Thymus (tissue), 11 donors: ENCODE measurements around the gene SLX4IP. TPM values are rescaled to one million over a fixed set of nuclear protein-coding genes. Genes with fewer than 3 reads are reported as not detected.

ENCODE experiments used
- DNase-seq, 9 donors: peaks; one replicate each; pipeline ENCODE4 v3.0.0-alpha.2; 2013; ENCODE audit warnings: low spot score in 9 of 9, low read depth in 6 of 9, missing footprints in 1 of 9
- H3K27ac ChIP-seq, 2 donors: one replicate each; pipeline ENCODE4 v1.5.1; 2013; ENCODE audit warnings: control low read depth in 1 of 2, low read depth in 1 of 2, low read length in 1 of 2, mild to moderate bottlenecking in 1 of 2, moderate library complexity in 1 of 2
- H3K27me3 ChIP-seq, 2 donors: one replicate each; pipeline ENCODE4 v1.5.1; 2013; ENCODE audit warnings: low read length in 1 of 2; ENCODE audit not compliant: control insufficient read depth in 2 of 2, insufficient read depth in 1 of 2
- H3K36me3 ChIP-seq, 2 donors: one replicate each; pipeline ENCODE4 v1.5.1; 2013; ENCODE audit warnings: low read length in 1 of 2, mild to moderate bottlenecking in 1 of 2, moderate library complexity in 1 of 2; ENCODE audit not compliant: control insufficient read depth in 2 of 2, insufficient read depth in 2 of 2
- H3K4me1 ChIP-seq, 2 donors: one replicate each; pipeline ENCODE4 v1.5.1; 2013; ENCODE audit warnings: low read length in 2 of 2; ENCODE audit not compliant: control insufficient read depth in 2 of 2, insufficient read depth in 2 of 2
- H3K4me3 ChIP-seq, 2 donors: one replicate each; pipeline ENCODE4 v1.5.1; 2013; ENCODE audit warnings: low read length in 2 of 2, control low read depth in 1 of 2, mild to moderate bottlenecking in 1 of 2
- H3K9me3 ChIP-seq, 2 donors: one replicate each; pipeline ENCODE4 v1.5.1; 2013; ENCODE audit warnings: low read length in 1 of 2, mild to moderate bottlenecking in 1 of 2; ENCODE audit not compliant: control insufficient read depth in 2 of 2, insufficient read depth in 1 of 2
- WGBS: extraction: QIAGEN DNeasy Blood & Tissue Kit; methylation state at CpG from one replicate; pipeline ENCODE4 v1.1.7; 2013; 5-methylcytosine and 5-hydroxymethylcytosine counted together
- polyA plus RNA-seq: library from polyadenylated mRNA; stranded (reverse); fragments of 200-250 nt; gene quantifications from one replicate; pipeline ENCODE4 v1.2.3, GENCODE V29; 2013
- total RNA-seq: library from RNA; stranded (reverse); fragments of 120-200 nt; gene quantifications from one replicate; pipeline ENCODE4 v1.2.4, GENCODE V29; 2013
- donor health status: healthy.

Gene SLX4IP
- total and polyA plus RNA-seq, 2 donors, result 5.1 to 7.4 TPM

GRCh38 chr20:10492065-10492464 is 57.0 kb downstream of the SLX4IP start:
- H3K9me3 ChIP-seq, result no peaks in the 10 kb centered on the region
- H3K4me1 ChIP-seq, result peaks cover 0 to 6% of the 10 kb centered on the region in 2 donors
- no peaks in the 10 kb centered on the region for H3K36me3 ChIP-seq
- H3K4me3 ChIP-seq, result no peak overlapping the region
- no peak overlapping the region for H3K27ac ChIP-seq
- 97% methylated on average over 2 of the region's 2 CpGs for WGBS
- no peak for DNase-seq
- no peaks in the 10 kb centered on the region for H3K27me3 ChIP-seq

DNA sequence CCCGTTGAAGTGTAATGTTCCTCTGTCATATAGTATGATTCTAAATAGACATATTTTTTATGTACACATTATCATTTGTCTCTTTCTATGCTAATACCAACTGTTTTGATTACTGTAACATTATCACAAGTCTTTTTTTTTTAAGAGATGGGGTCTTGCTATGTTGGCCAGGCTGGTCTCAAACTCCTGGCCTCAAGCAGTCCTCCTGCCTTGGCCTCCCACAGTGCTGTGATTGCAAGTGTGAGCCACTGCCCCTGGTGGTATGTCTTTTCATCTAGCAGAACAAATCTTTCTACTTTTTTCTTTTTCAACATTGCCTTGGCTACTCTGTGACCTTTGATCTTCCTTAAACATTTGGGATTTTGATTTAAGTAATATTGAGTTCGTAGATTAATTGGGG is 57.7 kb downstream of the SLX4IP start:
- Histone ChIP-seq H3K4me3 (no peak overlapping the region), H3K36me3 (no peaks in the 10 kb centered on the region), H3K27me3 (no peaks in the 10 kb centered on the region), H3K4me1 (peaks cover 0 to 6% of the 10 kb centered on the region in 2 donors), H3K9me3 (no peaks in the 10 kb centered on the region), H3K27ac (no peak overlapping the region)
- WGBS, result 98% methylated on average over 2 of the region's 2 CpGs
- DNase-seq, result no peak

DNA sequence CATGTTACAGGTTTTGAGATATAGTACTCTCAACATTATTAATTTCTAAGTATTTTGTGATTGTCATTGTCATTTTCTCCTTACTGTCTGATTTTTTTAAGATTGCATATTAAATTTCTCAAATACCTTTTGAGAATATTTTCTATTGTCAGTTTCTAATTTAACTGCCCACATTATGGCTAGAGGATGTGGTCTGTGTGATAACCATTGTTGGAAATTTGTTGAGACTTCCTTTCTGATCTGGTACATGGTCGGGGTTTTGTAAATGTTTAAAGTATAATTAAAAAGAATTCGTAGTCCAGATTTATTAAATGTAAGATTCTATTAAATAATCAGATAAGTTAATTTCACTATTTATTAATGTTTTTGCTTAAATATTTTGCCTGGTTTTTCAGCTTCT is 60.1 kb downstream of the SLX4IP start:
- Histone ChIP-seq H3K36me3 (no peaks in the 10 kb centered on the region), H3K4me1 (peaks cover 0 to 6% of the 10 kb centered on the region in 2 donors), H3K9me3 (no peaks in the 10 kb centered on the region), H3K27me3 (no peaks in the 10 kb centered on the region), H3K4me3 (no peak overlapping the region), H3K27ac (no peak overlapping the region)
- 25% methylated on average over 2 of the region's 2 CpGs for WGBS
- no peak for DNase-seq

- Histone ChIP-seq H3K27ac (no peak overlapping the region), H3K4me3 (no peak overlapping the region), H3K27me3 (no peaks in the 10 kb centered on the region), H3K36me3 (no peaks in the 10 kb centered on the region), H3K9me3 (no peaks in the 10 kb centered on the region), H3K4me1 (peaks cover 0 to 5% of the 10 kb centered on the region in 2 donors)
- no peak for DNase-seq
- 99% methylated on average over 2 of the region's 2 CpGs for WGBS
Measured at GRCh38 chr20:10496465-10496864, 61.4 kb downstream of the SLX4IP start.

- Histone ChIP-seq H3K9me3 (no peaks in the 10 kb centered on the region), H3K27ac (no peak overlapping the region), H3K27me3 (no peaks in the 10 kb centered on the region), H3K4me3 (no peak overlapping the region), H3K36me3 (no peaks in the 10 kb centered on the region), H3K4me1 (peaks cover 3 to 12% of the 10 kb centered on the region in 2 donors)
- DNase-seq, result no peak
- WGBS, result 95% methylated on average over 2 of the region's 2 CpGs
Measured at GRCh38 chr20:10497283-10497682, 62.2 kb downstream of the SLX4IP start.

GRCh38 chr20:10497791-10498190 is 62.7 kb downstream of the SLX4IP start:
- H3K27me3 ChIP-seq, result no peaks in the 10 kb centered on the region
- no peaks in the 10 kb centered on the region for H3K9me3 ChIP-seq
- H3K4me3 ChIP-seq, result no peak overlapping the region
- H3K36me3 ChIP-seq, result no peaks in the 10 kb centered on the region
- no peak for DNase-seq
- H3K27ac ChIP-seq, result no peak overlapping the region
- H3K4me1 ChIP-seq, result peaks cover 5 to 14% of the 10 kb centered on the region in 2 donors

- WGBS, result 94% methylated on average over 1 of the region's 1 CpG
- no peaks in the 10 kb centered on the region for H3K9me3 ChIP-seq
- no peaks in the 10 kb centered on the region for H3K27me3 ChIP-seq
- H3K4me1 ChIP-seq, result peaks cover 5 to 14% of the 10 kb centered on the region in 2 donors
- H3K4me3 ChIP-seq, result no peak overlapping the region
- DNase-seq, result no peak
- H3K27ac ChIP-seq, result no peak overlapping the region
- H3K36me3 ChIP-seq, result no peaks in the 10 kb centered on the region
Measured at GRCh38 chr20:10498200-10498599, 63.1 kb downstream of the SLX4IP start.

DNA sequence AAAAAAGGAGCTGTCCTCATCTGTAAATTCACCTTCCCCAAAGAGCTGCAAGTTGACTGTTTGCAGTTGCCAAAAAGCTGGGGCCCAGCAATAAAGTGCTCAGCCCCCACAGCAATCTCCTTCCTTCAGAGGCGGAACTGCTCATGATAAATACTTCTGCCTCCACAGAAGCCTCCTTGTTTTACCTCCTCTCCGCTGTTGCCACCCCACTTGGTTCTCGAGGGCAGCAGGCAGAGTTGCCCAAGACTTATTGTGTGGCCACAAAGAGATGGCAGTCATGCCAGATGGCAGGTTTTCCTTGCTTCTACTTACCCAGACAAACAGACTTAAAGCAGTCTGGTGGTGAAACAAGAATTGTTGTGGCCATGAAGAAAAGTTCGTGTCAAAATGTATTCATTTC is 66.3 kb downstream of the SLX4IP start:
- WGBS, result 16% methylated on average over 4 of the region's 4 CpGs

GRCh38 chr20:10502098-10502526 is 67.0 kb downstream of the SLX4IP start:
- H3K36me3 ChIP-seq, result no peaks in the 10 kb centered on the region
- no peaks in the 10 kb centered on the region for H3K9me3 ChIP-seq
- peak overlapping the region; percentile 66 to 80 for H3K27ac ChIP-seq
- peaks cover 5 to 14% of the 10 kb centered on the region in 2 donors for H3K4me1 ChIP-seq
- no peaks in the 10 kb centered on the region for H3K27me3 ChIP-seq
- H3K4me3 ChIP-seq, result no peak overlapping the region
- DNase-seq, result peak in 4 of 9 donors; percentile 15 to 66 (median 34)
- 59% methylated on average over 5 of the region's 5 CpGs for WGBS

More for the DNA sequence above, 66.3 kb downstream of the SLX4IP start:
- H3K4me3 ChIP-seq, result peak overlapping the region; percentile 21 to 24
- DNase-seq, result peak in 4 of 9 donors; percentile 13 to 61 (median 31)
- H3K4me1 ChIP-seq, result peaks cover 5 to 16% of the 10 kb centered on the region in 2 donors
- H3K9me3 ChIP-seq, result no peaks in the 10 kb centered on the region
- peak overlapping the region; percentile 80 for H3K27ac ChIP-seq
- no peaks in the 10 kb centered on the region for H3K36me3 ChIP-seq
- no peaks in the 10 kb centered on the region for H3K27me3 ChIP-seq

DNA sequence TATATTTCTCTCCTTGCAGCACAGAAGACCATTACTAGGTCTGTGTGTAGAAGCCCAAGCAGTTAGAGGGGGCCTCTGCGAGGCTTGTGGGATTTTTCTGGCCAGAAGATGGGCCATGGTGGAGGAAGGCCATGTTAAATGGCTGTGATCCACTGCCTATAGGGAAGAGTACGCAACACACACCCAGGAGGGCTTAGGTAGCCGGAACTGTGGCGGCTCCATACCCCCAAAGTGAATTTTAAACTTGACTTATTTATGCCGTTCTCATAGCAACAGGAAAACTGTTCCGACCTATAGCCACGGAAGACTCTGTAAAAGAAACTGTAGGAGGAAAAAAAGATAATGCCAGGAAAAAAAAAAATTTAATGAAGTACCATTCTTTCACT is 69.5 kb downstream of the SLX4IP start:
- peaks cover 5 to 20% of the 10 kb centered on the region in 2 donors for H3K4me1 ChIP-seq
- H3K9me3 ChIP-seq, result no peaks in the 10 kb centered on the region
- no peak overlapping the region for H3K4me3 ChIP-seq
- no peaks in the 10 kb centered on the region for H3K27me3 ChIP-seq
- no peak for DNase-seq
- H3K27ac ChIP-seq, result no peak overlapping the region
- WGBS, result 95% methylated on average over 7 of the region's 7 CpGs
- H3K36me3 ChIP-seq, result no peaks in the 10 kb centered on the region
